Measurements from ENCODE around the gene GALNT18.

Gene GALNT18

DNA sequence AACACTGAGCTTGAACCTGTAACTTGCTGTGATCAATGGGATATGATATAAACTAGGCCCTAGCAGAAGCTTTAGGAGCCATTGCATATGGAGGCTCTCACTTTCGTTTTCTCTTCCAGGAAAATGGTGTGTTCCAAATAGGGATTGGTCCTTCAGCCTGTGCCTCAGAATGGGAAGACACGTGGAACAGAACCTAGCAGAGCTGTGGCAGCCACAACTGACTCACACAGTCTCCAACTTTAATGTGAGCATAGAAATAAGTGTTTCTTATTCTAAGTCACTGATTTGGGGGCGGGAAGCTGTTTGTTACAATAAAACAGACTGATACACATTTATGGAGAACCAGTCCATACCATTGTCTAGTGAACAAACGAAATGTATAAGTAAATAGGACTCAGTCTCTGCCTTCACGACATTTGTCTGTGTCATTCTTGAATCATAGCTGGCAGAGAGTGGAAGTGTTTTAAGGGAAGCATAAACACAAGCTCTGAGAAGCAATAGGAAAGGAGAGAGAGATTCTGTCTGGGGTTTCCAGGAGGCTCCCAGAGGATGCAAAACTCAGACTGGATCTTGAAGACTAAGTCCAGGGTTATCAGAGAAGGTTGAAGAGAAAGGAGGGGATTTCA is 97.3 kb downstream of the GALNT18 start:
- Histone ChIP-seq H3K9ac (ENCODE audit: low read length) (no peak overlapping the region), H3F3A (ENCODE audit: insufficient read depth, low read length) (no peaks in the 10 kb centered on the region), H3K27me3 (replicated peaks; ENCODE audit: insufficient read depth, low read length) (no peaks in the 10 kb centered on the region), H3K4me1 (ENCODE audit: low read length) (no peaks in the 10 kb centered on the region), H3K9me3 (replicated peaks; ENCODE audit: insufficient read depth, low read length) (no peaks in the 10 kb centered on the region), H4K20me1 (ENCODE audit: insufficient read depth, low read length) (no peaks in the 10 kb centered on the region), H3K4me3 (ENCODE audit: low read length) (no peak overlapping the region), H3K4me2 (ENCODE audit: low read depth, low read length) (no peak overlapping the region), H3K36me3 (replicated peaks; ENCODE audit: insufficient read depth, low read length) (no peaks in the 10 kb centered on the region), H3K27ac (ENCODE audit: low read length) (no peak overlapping the region), H3K9me2 (replicated peaks; ENCODE audit: insufficient read depth, low read length) (no peaks in the 10 kb centered on the region), H2AFZ (ENCODE audit: low read length) (no peak overlapping the region), H3K79me2 (ENCODE audit: low read length) (no peaks in the 10 kb centered on the region)
- TF ChIP-seq EZH2phosphoT487 (IDR thresholded peaks at IDR 0.05; ENCODE audit: low read length): no peak
- TF ChIP-seq EZH2 (optimal IDR thresholded peaks at IDR 0.05; ENCODE audit: low read depth, low read length): no peak
- TF ChIP-seq, protein P1, sequence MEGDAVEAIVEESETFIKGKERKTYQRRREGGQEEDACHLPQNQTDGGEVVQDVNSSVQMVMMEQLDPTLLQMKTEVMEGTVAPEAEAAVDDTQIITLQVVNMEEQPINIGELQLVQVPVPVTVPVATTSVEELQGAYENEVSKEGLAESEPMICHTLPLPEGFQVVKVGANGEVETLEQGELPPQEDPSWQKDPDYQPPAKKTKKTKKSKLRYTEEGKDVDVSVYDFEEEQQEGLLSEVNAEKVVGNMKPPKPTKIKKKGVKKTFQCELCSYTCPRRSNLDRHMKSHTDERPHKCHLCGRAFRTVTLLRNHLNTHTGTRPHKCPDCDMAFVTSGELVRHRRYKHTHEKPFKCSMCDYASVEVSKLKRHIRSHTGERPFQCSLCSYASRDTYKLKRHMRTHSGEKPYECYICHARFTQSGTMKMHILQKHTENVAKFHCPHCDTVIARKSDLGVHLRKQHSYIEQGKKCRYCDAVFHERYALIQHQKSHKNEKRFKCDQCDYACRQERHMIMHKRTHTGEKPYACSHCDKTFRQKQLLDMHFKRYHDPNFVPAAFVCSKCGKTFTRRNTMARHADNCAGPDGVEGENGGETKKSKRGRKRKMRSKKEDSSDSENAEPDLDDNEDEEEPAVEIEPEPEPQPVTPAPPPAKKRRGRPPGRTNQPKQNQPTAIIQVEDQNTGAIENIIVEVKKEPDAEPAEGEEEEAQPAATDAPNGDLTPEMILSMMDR (IDR thresholded peaks at IDR 0.05; ENCODE audit: low read length): no peak
- DNase-seq: no peak

GRCh38 chr11:11522591-11522990 is 99.2 kb downstream of the GALNT18 start:
- no peak overlapping the region for H3K4me2 ChIP-seq (ENCODE audit: low read depth, low read length)

GRCh38 chr11:11521306-11522002 is 100.4 kb downstream of the GALNT18 start:
- H3K4me1 ChIP-seq (ENCODE audit: low read length): no peaks in the 10 kb centered on the region
- no peak overlapping the region for H3K9ac ChIP-seq (ENCODE audit: low read length)
- H4K20me1 ChIP-seq (ENCODE audit: insufficient read depth, low read length): no peaks in the 10 kb centered on the region
- no peak overlapping the region for H2AFZ ChIP-seq (ENCODE audit: low read length)
- no peaks in the 10 kb centered on the region for H3K27me3 ChIP-seq (replicated peaks; ENCODE audit: insufficient read depth, low read length)
- TF ChIP-seq, protein P1 (IDR thresholded peaks at IDR 0.05; ENCODE audit: low read length): no peak
- TF ChIP-seq EZH2 (optimal IDR thresholded peaks at IDR 0.05; ENCODE audit: low read depth, low read length) (no peak), EZH2phosphoT487 (IDR thresholded peaks at IDR 0.05; ENCODE audit: low read length) (no peak)
- no peaks in the 10 kb centered on the region for H3F3A ChIP-seq (ENCODE audit: insufficient read depth, low read length)
- DNase-seq: no peak
- H3K4me2 ChIP-seq (ENCODE audit: low read depth, low read length): no peak overlapping the region
- H3K9me3 ChIP-seq (replicated peaks; ENCODE audit: insufficient read depth, low read length): no peaks in the 10 kb centered on the region
- H3K9me2 ChIP-seq (replicated peaks; ENCODE audit: insufficient read depth, low read length): no peaks in the 10 kb centered on the region
- H3K79me2 ChIP-seq (ENCODE audit: low read length): no peaks in the 10 kb centered on the region
- H3K4me3 ChIP-seq (ENCODE audit: low read length): no peak overlapping the region
- H3K27ac ChIP-seq (ENCODE audit: low read length): no peak overlapping the region
- H3K36me3 ChIP-seq (replicated peaks; ENCODE audit: insufficient read depth, low read length): no peaks in the 10 kb centered on the region

More at GRCh38 chr11:11522591-11522990, 99.2 kb downstream of the GALNT18 start:
- no peak overlapping the region for H3K9ac ChIP-seq (ENCODE audit: low read length)
- no peaks in the 10 kb centered on the region for H3K36me3 ChIP-seq (replicated peaks; ENCODE audit: insufficient read depth, low read length)
- H3K9me2 ChIP-seq (replicated peaks; ENCODE audit: insufficient read depth, low read length): no peaks in the 10 kb centered on the region
- H4K20me1 ChIP-seq (ENCODE audit: insufficient read depth, low read length): no peaks in the 10 kb centered on the region
- H3K27ac ChIP-seq (ENCODE audit: low read length): no peak overlapping the region
- no peak overlapping the region for H3K4me3 ChIP-seq (ENCODE audit: low read length)
- TF ChIP-seq, protein P1 (IDR thresholded peaks at IDR 0.05; ENCODE audit: low read length): no peak
- no peak for TF ChIP-seq EZH2phosphoT487 (IDR thresholded peaks at IDR 0.05; ENCODE audit: low read length)
- TF ChIP-seq EZH2 (optimal IDR thresholded peaks at IDR 0.05; ENCODE audit: low read depth, low read length): no peak
- H2AFZ ChIP-seq (ENCODE audit: low read length): no peak overlapping the region
- H3F3A ChIP-seq (ENCODE audit: insufficient read depth, low read length): no peaks in the 10 kb centered on the region
- no peaks in the 10 kb centered on the region for H3K4me1 ChIP-seq (ENCODE audit: low read length)
- H3K27me3 ChIP-seq (replicated peaks; ENCODE audit: insufficient read depth, low read length): no peaks in the 10 kb centered on the region
- no peaks in the 10 kb centered on the region for H3K79me2 ChIP-seq (ENCODE audit: low read length)
- DNase-seq: no peak
- H3K9me3 ChIP-seq (replicated peaks; ENCODE audit: insufficient read depth, low read length): no peaks in the 10 kb centered on the region
